ENCODE results near the gene PDZD2.
"Not testable (repeated sequence)": the region's sequence is repeated elsewhere in the genome, so short reads cannot be mapped to it uniquely, and the experiment has no call there.

PDZD2 gene

GRCh38 chr5:31733371-31733770 lies 94.4 kb downstream of the PDZD2 start:
- DNase-seq (ENCODE audit: low read depth), result no peak

GRCh38 chr5:31736127-31736526 lies 97.2 kb downstream of the PDZD2 start:
- no peak for DNase-seq (ENCODE audit: low read depth)

GRCh38 chr5:31738199-31738598 lies 99.3 kb downstream of the PDZD2 start:
- DNase-seq (ENCODE audit: low read depth), result no peak

- no peak for DNase-seq (ENCODE audit: low read depth)
Observed at GRCh38 chr5:31741496-31741895, 102.6 kb downstream of the PDZD2 start.

GRCh38 chr5:31743678-31744077 lies 104.7 kb downstream of the PDZD2 start:
- DNase-seq (ENCODE audit: low read depth), result no peak

GRCh38 chr5:31748458-31749172 lies 109.7 kb downstream of the PDZD2 start:
- no peak for DNase-seq (ENCODE audit: low read depth)

GRCh38 chr5:31750215-31750614 lies 111.3 kb downstream of the PDZD2 start:
- no peak for DNase-seq (ENCODE audit: low read depth)

- DNase-seq (ENCODE audit: low read depth), result no peak
Observed at GRCh38 chr5:31751610-31752009, 112.7 kb downstream of the PDZD2 start.

GRCh38 chr5:31753700-31754357 lies 114.9 kb downstream of the PDZD2 start:
- DNase-seq (ENCODE audit: low read depth), result no peak

- no peak for DNase-seq (ENCODE audit: low read depth)
Observed at GRCh38 chr5:31754358-31754704, 115.4 kb downstream of the PDZD2 start.

GRCh38 chr5:31754741-31755675 lies 116.1 kb downstream of the PDZD2 start:
- no peak for DNase-seq (ENCODE audit: low read depth)

GRCh38 chr5:31755676-31756230 lies 116.8 kb downstream of the PDZD2 start:
- no peak for DNase-seq (ENCODE audit: low read depth)

- no peak for DNase-seq (ENCODE audit: low read depth)
Observed at GRCh38 chr5:31757806-31758205, 118.9 kb downstream of the PDZD2 start.

GRCh38 chr5:31758803-31759425 lies 120.0 kb downstream of the PDZD2 start:
- DNase-seq (ENCODE audit: low read depth), result no peak

GRCh38 chr5:31759925-31760324 lies 121.0 kb downstream of the PDZD2 start:
- DNase-seq (ENCODE audit: low read depth), result no peak

- no peak for DNase-seq (ENCODE audit: low read depth)
Observed at GRCh38 chr5:31761877-31762276, 122.9 kb downstream of the PDZD2 start.

- DNase-seq (ENCODE audit: low read depth), result no peak
Observed at GRCh38 chr5:31763424-31763823, 124.5 kb downstream of the PDZD2 start.

GRCh38 chr5:31764687-31765086 lies 125.8 kb downstream of the PDZD2 start:
- DNase-seq (ENCODE audit: low read depth), result not testable (repeated sequence)

- DNase-seq (ENCODE audit: low read depth), result no peak
Observed at GRCh38 chr5:31767335-31768031, 128.6 kb downstream of the PDZD2 start.

- no peak for DNase-seq (ENCODE audit: low read depth)
Observed at GRCh38 chr5:31768046-31768445, 129.1 kb downstream of the PDZD2 start.

- no peak for DNase-seq (ENCODE audit: low read depth)
Observed at GRCh38 chr5:31768784-31769183, 129.9 kb downstream of the PDZD2 start.
